OCI-LY1 (cell line): ENCODE results near the gene TRIM46.

Experiments
- H2AFZ ChIP-seq: fragments of 200-600 bp; sonication (generic), shearing (Covaris generic); 2 replicates; pipeline ENCODE4 v1.6.0; 2014; ENCODE audit warnings: antibody characterized with exemption, mild to moderate bottlenecking, low read length
- H3F3A ChIP-seq: fragments of 200-600 bp; sonication (generic), shearing (Covaris generic); 2 replicates; pipeline ENCODE4 v1.6.0; 2014; ENCODE audit warnings: mild to moderate bottlenecking, antibody characterized with exemption, low read length, moderate library complexity; ENCODE audit not compliant: insufficient read depth
- H3K27ac ChIP-seq: fragments of 200-600 bp; sonication (generic); 2 replicates; pipeline ENCODE4 v1.5.1; 2014; ENCODE audit warnings: low read length, mixed run types, mild to moderate bottlenecking, low read depth; ENCODE audit not compliant: poor library complexity, severe bottlenecking
- H3K27me3 ChIP-seq: fragments of 200-600 bp; sonication (generic); 2 replicates; pipeline ENCODE4 v1.6.0; 2014; ENCODE audit warnings: antibody characterized with exemption, mild to moderate bottlenecking, low read length, moderate library complexity; ENCODE audit not compliant: insufficient read depth
- H3K36me3 ChIP-seq: fragments of 200-600 bp; sonication (generic); 2 replicates; pipeline ENCODE4 v1.6.1; 2014; ENCODE audit warnings: mild to moderate bottlenecking, antibody characterized with exemption, low read length, moderate library complexity, mixed read lengths; ENCODE audit not compliant: insufficient read depth
- H3K4me1 ChIP-seq: fragments of 200-600 bp; sonication (generic); 2 replicates; pipeline ENCODE4 v1.5.1; 2014; ENCODE audit warnings: mild to moderate bottlenecking, low read length, moderate library complexity; ENCODE audit not compliant: insufficient read depth, severe bottlenecking
- H3K4me2 ChIP-seq: fragments of 200-600 bp; sonication (generic), shearing (Covaris generic); 2 replicates; pipeline ENCODE4 v1.6.1; 2014; ENCODE audit warnings: low read length
- H3K4me3 ChIP-seq: fragments of 200-600 bp; sonication (generic); 2 replicates; pipeline ENCODE4 v1.5.1; 2014; ENCODE audit warnings: low read length, low read depth, mild to moderate bottlenecking, mixed read lengths; ENCODE audit not compliant: poor library complexity, severe bottlenecking
- H3K79me2 ChIP-seq: fragments of 200-600 bp; shearing (Covaris generic); 2 replicates; pipeline ENCODE4 v1.6.1; 2016; ENCODE audit warnings: mixed run types, low read length, mixed read lengths; ENCODE audit not compliant: insufficient read depth
- H3K9ac ChIP-seq: fragments of 200-600 bp; sonication (generic), shearing (Covaris generic); 2 replicates; pipeline ENCODE4 v1.6.1; 2014; ENCODE audit warnings: mild to moderate bottlenecking, low read length, mixed read lengths
- H3K9me2 ChIP-seq: fragments of 200-600 bp; sonication (generic), shearing (Covaris generic); 2 replicates; pipeline ENCODE4 v1.6.1; 2014; ENCODE audit warnings: low read depth, mild to moderate bottlenecking, low read length, mixed read lengths
- H3K9me3 ChIP-seq: fragments of 200-600 bp; shearing (Covaris generic); 2 replicates; pipeline ENCODE4 v1.6.1; 2014; ENCODE audit warnings: low read length, mixed read lengths
- H4K20me1 ChIP-seq: fragments of 200-600 bp; sonication (generic), shearing (Covaris generic); 2 replicates; pipeline ENCODE4 v1.6.0; 2016; ENCODE audit warnings: mild to moderate bottlenecking, low read length; ENCODE audit not compliant: insufficient read depth
- EZH2 ChIP-seq: fragments of 200-600 bp; sonication (generic), shearing (Covaris generic); IDR thresholded peaks from 2 replicates; pipeline ENCODE4 v1.8.0; 2017; ENCODE audit warnings: borderline replicate concordance, mixed run types, mild to moderate bottlenecking, antibody characterized with exemption, low read length, moderate library complexity, mixed read lengths
- TF ChIP-seq, protein P1 (sequence below): fragments of 200-600 bp; sonication (generic), shearing (Covaris generic); IDR thresholded peaks from 2 replicates; pipeline ENCODE4 v1.5.1; 2017; ENCODE audit warnings: mild to moderate bottlenecking, antibody characterized with exemption, low read length, moderate library complexity, mixed read lengths

The TRIM46 gene

DNA sequence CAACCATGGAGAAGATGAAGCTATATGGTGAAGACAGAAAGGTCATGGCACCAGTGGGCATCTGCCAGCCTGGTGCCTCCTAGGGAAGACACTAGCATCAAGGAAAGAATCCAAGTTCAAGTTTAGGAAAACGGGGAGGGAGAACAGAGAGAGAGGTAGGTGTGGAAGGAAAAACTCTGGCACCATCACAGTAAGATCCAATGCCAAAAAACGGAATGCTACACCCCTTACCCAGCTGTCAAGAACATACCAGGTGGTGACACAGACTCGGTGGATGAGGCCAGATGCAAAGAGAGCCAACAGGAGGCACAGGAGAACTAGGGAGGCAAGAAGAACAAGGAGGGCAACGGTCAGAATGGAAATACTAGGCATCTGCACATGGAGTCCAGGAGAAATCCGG, 4.1 kb upstream of the TRIM46 start:
- Histone ChIP-seq H3K4me2 (no peak overlapping the region), H2AFZ (no peak overlapping the region), H3K4me3 (no peak overlapping the region), H3K9me3 (no peaks in the 10 kb centered on the region), H4K20me1 (no peaks in the 10 kb centered on the region), H3K9ac (no peak overlapping the region), H3F3A (no peaks in the 10 kb centered on the region), H3K27ac (no peak overlapping the region), H3K27me3 (no peaks in the 10 kb centered on the region; the same call in 1 of the 2 replicates), H3K79me2 (no peaks in the 10 kb centered on the region), H3K9me2 (no peaks in the 10 kb centered on the region), H3K4me1 (peaks cover 28% of the 10 kb centered on the region), H3K36me3 (peaks cover 17% of the 10 kb centered on the region)
- TF ChIP-seq EZH2, result no peak

GRCh38 chr1:155170101-155170785, 3.4 kb upstream of the TRIM46 start:
- Histone ChIP-seq H3F3A (no peaks in the 10 kb centered on the region), H3K27me3 (no peaks in the 10 kb centered on the region), H3K27ac (no peak overlapping the region), H3K4me3 (no peak overlapping the region), H3K79me2 (no peaks in the 10 kb centered on the region), H3K4me2 (no peak overlapping the region), H4K20me1 (no peaks in the 10 kb centered on the region), H3K4me1 (peaks cover 33% of the 10 kb centered on the region), H3K9me3 (no peaks in the 10 kb centered on the region), H2AFZ (no peak overlapping the region), H3K9ac (no peak overlapping the region), H3K9me2 (no peaks in the 10 kb centered on the region), H3K36me3 (peaks cover 17% of the 10 kb centered on the region)
- TF ChIP-seq EZH2, result no peak
- TF ChIP-seq, protein P1, sequence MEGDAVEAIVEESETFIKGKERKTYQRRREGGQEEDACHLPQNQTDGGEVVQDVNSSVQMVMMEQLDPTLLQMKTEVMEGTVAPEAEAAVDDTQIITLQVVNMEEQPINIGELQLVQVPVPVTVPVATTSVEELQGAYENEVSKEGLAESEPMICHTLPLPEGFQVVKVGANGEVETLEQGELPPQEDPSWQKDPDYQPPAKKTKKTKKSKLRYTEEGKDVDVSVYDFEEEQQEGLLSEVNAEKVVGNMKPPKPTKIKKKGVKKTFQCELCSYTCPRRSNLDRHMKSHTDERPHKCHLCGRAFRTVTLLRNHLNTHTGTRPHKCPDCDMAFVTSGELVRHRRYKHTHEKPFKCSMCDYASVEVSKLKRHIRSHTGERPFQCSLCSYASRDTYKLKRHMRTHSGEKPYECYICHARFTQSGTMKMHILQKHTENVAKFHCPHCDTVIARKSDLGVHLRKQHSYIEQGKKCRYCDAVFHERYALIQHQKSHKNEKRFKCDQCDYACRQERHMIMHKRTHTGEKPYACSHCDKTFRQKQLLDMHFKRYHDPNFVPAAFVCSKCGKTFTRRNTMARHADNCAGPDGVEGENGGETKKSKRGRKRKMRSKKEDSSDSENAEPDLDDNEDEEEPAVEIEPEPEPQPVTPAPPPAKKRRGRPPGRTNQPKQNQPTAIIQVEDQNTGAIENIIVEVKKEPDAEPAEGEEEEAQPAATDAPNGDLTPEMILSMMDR, result no peak

DNA sequence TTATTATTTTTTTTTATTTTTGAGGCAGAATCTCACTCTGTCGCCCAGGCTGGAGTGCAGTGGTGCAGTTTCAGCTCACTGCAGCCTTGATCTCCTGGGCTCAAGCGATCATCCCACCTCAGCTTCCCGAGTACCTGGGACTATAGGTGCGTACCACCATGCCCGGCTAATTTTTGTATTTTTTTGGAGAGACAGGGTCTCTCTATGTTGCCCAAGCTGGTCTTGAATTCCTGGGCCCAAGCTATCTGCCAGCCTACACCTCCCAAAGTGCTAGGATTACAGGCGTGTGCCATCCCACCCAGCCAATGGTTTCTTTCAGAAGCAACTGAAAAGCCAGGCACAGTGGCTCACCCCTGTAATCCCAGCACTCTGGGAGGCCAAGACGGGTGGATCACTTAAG, 2.8 kb upstream of the TRIM46 start:
- H3K27me3 ChIP-seq, result no peaks in the 10 kb centered on the region
- H3K4me2 ChIP-seq, result no peak overlapping the region
- H3K4me1 ChIP-seq, result peaks cover 33% of the 10 kb centered on the region
- no peaks in the 10 kb centered on the region for H3K9me3 ChIP-seq
- H3K79me2 ChIP-seq, result no peaks in the 10 kb centered on the region
- H2AFZ ChIP-seq, result no peak overlapping the region
- H3K36me3 ChIP-seq, result peaks cover 17% of the 10 kb centered on the region
- H3K4me3 ChIP-seq, result no peak overlapping the region
- H3K27ac ChIP-seq, result no peak overlapping the region
- no peaks in the 10 kb centered on the region for H3F3A ChIP-seq
- H3K9ac ChIP-seq, result no peak overlapping the region
- no peaks in the 10 kb centered on the region for H4K20me1 ChIP-seq
- no peaks in the 10 kb centered on the region for H3K9me2 ChIP-seq
- TF ChIP-seq, protein P1, result no peak
- no peak for TF ChIP-seq EZH2
